Measurements from ENCODE around the gene CAPN3. TPM values are rescaled to one million over a fixed set of nuclear protein-coding genes. Genes with fewer than 3 reads are reported as not detected.

The CAPN3 gene
- polyA plus RNA-seq, 2 of the 4 experiments (the other 2 are of a cell fraction), result 0.25 to 1.1 TPM

DNA sequence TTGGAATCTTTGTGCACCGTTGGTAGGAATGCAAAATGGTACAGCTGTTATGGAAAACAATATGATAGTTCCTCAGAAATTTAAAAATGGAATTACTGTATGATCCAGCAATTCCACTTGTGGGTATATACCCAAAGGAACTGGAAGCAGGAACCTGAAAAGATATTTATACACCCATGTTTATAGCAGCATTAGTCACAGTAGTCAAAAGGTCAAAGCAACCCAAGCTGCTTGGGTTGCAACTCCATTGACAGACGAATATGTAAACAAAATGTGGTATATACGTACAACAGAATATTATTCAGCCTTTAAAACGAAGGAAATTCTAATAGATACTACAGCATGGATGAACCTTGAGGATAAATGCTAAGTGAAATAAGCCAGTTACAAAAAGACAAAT is 35.0 kb upstream of the CAPN3 start:
- no peak for ATAC-seq
- H3K4me1 ChIP-seq, result no peaks in the 10 kb centered on the region; the same call in 2 of the 3 replicates
- H3K4me3 ChIP-seq, result no peak overlapping the region
- no peaks in the 10 kb centered on the region for H3K9me3 ChIP-seq
- 50% methylated on average over 4 of the region's 4 CpGs for WGBS (ENCODE audit: missing lambda C conversion rate)
- no peak for DNase-seq (ENCODE audit: low read depth in 1 of 2, low spot score in 1 of 2)
- POLR2A ChIA-PET, result no interaction called here
- no peak overlapping the region for H3K27ac ChIP-seq
- H3K4me2 ChIP-seq, result no peak overlapping the region
- TF ChIP-seq CHD4 (IDR thresholded peaks at IDR 0.05; ENCODE audit: borderline replicate concordance) (no peak), FOXS1 (CRISPR knock-in tag; IDR thresholded peaks at IDR 0.05) (no peak), SREBF2 (IDR thresholded peaks at IDR 0.05) (no peak), CHD2 (IDR thresholded peaks at IDR 0.05; ENCODE audit: low read length, partially characterized antibody) (no peak)
- TF ChIP-seq, protein P1, sequence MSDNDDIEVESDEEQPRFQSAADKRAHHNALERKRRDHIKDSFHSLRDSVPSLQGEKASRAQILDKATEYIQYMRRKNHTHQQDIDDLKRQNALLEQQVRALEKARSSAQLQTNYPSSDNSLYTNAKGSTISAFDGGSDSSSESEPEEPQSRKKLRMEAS (IDR thresholded peaks at IDR 0.05), result no peak
- TF ChIP-seq, protein P2, sequence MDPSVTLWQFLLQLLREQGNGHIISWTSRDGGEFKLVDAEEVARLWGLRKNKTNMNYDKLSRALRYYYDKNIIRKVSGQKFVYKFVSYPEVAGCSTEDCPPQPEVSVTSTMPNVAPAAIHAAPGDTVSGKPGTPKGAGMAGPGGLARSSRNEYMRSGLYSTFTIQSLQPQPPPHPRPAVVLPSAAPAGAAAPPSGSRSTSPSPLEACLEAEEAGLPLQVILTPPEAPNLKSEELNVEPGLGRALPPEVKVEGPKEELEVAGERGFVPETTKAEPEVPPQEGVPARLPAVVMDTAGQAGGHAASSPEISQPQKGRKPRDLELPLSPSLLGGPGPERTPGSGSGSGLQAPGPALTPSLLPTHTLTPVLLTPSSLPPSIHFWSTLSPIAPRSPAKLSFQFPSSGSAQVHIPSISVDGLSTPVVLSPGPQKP (IDR thresholded peaks at IDR 0.05; ENCODE audit: low read depth, low read length), result no peak
- CTCF ChIA-PET, result interaction anchor here (0.6 kb wide), 1 partner anchor 238 kb away, joined by 3 read pairs; no protein-coding TSS in a partner anchor
- FAIRE-seq, result no peak

GRCh38 chr15:42329161-42329560 is 30.1 kb upstream of the CAPN3 start:
- ATAC-seq (no peak), DNase-seq (ENCODE audit: low read depth in 1 of 2, low spot score in 1 of 2) (no peak), FAIRE-seq (no peak)
- ChIA-PET CTCF (interaction anchor here (1.3 kb wide), 1 partner anchor 15 kb away, joined by 3 read pairs; no protein-coding TSS in a partner anchor), POLR2A (no interaction called here)
- WGBS (ENCODE audit: missing lambda C conversion rate), result 69% methylated on average over 2 of the region's 2 CpGs
- no peak for TF ChIP-seq FOXS1 (CRISPR knock-in tag; IDR thresholded peaks at IDR 0.05)
- no peak overlapping the region for H3K27ac ChIP-seq
- no peaks in the 10 kb centered on the region; the same call in 2 of the 3 replicates for H3K4me1 ChIP-seq
- no peak overlapping the region for H3K4me2 ChIP-seq
- peaks cover 2% of the 10 kb centered on the region; the same call in 1 of the 3 replicates for H3K9me3 ChIP-seq
- H3K4me3 ChIP-seq, result no peak overlapping the region

DNA sequence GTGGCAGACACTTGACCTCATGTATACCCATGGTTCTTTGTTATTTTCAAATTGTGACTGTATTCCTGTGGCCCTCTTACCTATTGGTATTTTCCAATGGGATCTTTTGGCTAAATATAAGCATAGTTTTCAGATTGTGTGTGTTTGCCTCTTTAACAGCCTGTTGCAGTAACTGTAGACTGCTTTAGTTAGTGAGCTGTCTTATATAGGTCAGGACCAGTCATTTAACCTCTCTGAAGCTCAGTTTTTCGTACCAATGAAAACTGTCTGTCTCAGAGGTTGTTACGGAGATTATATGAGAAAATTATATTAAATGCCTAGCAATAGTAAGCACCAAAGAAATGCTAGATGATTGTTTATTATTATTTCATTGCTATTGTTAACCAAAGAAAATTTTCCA is 29.3 kb upstream of the CAPN3 start:
- no peak overlapping the region for H3K4me3 ChIP-seq
- no peak overlapping the region for H3K4me2 ChIP-seq
- 94% methylated on average over 2 of the region's 2 CpGs for WGBS (ENCODE audit: missing lambda C conversion rate)
- DNase-seq (ENCODE audit: low read depth in 1 of 2, low spot score in 1 of 2) (no peak), FAIRE-seq (no peak), ATAC-seq (no peak)
- ChIA-PET CTCF (no interaction called here), POLR2A (no interaction called here)
- H3K9me3 ChIP-seq, result peaks cover 6% of the 10 kb centered on the region; the same call in 2 of the 3 replicates
- TF ChIP-seq HOXB13 (CRISPR knock-in tag; IDR thresholded peaks at IDR 0.05; ENCODE audit: low read depth) (no peak), FOXS1 (CRISPR knock-in tag; IDR thresholded peaks at IDR 0.05) (no peak), HMGXB4 (CRISPR knock-in tag; IDR thresholded peaks at IDR 0.05; ENCODE audit: borderline replicate concordance) (no peak), EP300 (IDR thresholded peaks at IDR 0.05) (no peak), ZSCAN20 (CRISPR knock-in tag; IDR thresholded peaks at IDR 0.05) (no peak), NPAS2 (CRISPR knock-in tag; IDR thresholded peaks at IDR 0.05; ENCODE audit: borderline replicate concordance) (no peak), RAD21 (conservative IDR thresholded peaks at IDR 0.05 in 1 of 2, IDR thresholded peaks at IDR 0.05 in 1 of 2) (no peak), KDM1A (IDR thresholded peaks at IDR 0.05; ENCODE audit: low read depth) (no peak), FOSB (CRISPR knock-in tag; IDR thresholded peaks at IDR 0.05) (no peak)
- no peaks in the 10 kb centered on the region for H3K4me1 ChIP-seq
- H3K27ac ChIP-seq, result no peak overlapping the region

DNA sequence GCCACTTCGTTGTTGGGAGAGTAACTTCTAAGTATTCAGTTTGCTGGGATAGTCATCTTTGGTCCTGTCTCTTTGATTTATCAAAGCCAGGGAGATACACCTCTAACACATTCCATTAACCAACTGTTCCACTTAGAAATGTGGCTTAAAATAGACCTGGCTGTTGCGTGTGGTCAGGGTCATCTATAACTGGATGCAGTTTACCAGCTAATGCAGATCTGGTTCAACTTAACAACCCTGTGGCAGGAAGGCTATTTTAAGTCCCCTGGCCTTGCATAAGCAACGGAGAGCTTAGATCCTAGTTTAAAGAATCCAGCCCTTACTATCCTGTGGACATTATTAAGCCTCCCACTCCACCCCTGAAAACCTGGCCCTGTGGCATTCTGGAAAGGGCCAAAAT is 28.1 kb upstream of the CAPN3 start:
- Histone ChIP-seq H3K4me3 (no peak overlapping the region), H3K4me1 (no peaks in the 10 kb centered on the region), H3K4me2 (no peak overlapping the region), H3K9me3 (peaks cover 14% of the 10 kb centered on the region; the same call in 2 of the 3 replicates), H3K27ac (no peak overlapping the region)
- CTCF ChIA-PET, result no interaction called here
- TF ChIP-seq MAFK (IDR thresholded peaks at IDR 0.05; ENCODE audit: partially characterized antibody), result no peak
- no peak for TF ChIP-seq CBX2 (IDR thresholded peaks at IDR 0.05; ENCODE audit: borderline replicate concordance, low read depth)
- TF ChIP-seq EHMT2 (IDR thresholded peaks at IDR 0.05; ENCODE audit: low read depth), result no peak
- no peak for TF ChIP-seq EP300 (IDR thresholded peaks at IDR 0.05)
- TF ChIP-seq, protein P3, sequence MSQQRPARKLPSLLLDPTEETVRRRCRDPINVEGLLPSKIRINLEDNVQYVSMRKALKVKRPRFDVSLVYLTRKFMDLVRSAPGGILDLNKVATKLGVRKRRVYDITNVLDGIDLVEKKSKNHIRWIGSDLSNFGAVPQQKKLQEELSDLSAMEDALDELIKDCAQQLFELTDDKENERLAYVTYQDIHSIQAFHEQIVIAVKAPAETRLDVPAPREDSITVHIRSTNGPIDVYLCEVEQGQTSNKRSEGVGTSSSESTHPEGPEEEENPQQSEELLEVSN (IDR thresholded peaks at IDR 0.05; ENCODE audit: borderline replicate concordance, low read depth), result no peak
- no peak for TF ChIP-seq NR3C1 (IDR thresholded peaks at IDR 0.05)
- TF ChIP-seq CBX8 (IDR thresholded peaks at IDR 0.05), result no peak
- no peak for TF ChIP-seq PHF8 (IDR thresholded peaks at IDR 0.05; ENCODE audit: borderline replicate concordance, low read depth)
- TF ChIP-seq HOXB13 (CRISPR knock-in tag; IDR thresholded peaks at IDR 0.05; ENCODE audit: low read depth), result no peak
- no peak for TF ChIP-seq JUN (IDR thresholded peaks at IDR 0.05)
- TF ChIP-seq NFE2L2 (conservative IDR thresholded peaks at IDR 0.05; ENCODE audit: low read length), result no peak
- TF ChIP-seq, protein P1 (IDR thresholded peaks at IDR 0.05), result no peak
- TF ChIP-seq, protein P2 (IDR thresholded peaks at IDR 0.05; ENCODE audit: low read depth, low read length), result no peak
- DNase-seq (ENCODE audit: low read depth in 1 of 2, low spot score in 1 of 2) (no peak), FAIRE-seq (no peak), ATAC-seq (no peak)
- POLR2A ChIA-PET, result no interaction called here
- 55% methylated on average over 3 of the region's 3 CpGs for WGBS (ENCODE audit: missing lambda C conversion rate)
